HepG2 (cell line): Measurements from ENCODE around the gene HNRNPF. TPM values are rescaled to one million over a fixed set of nuclear protein-coding genes. Genes with fewer than 3 reads are reported as not detected.

Source experiments
- ATRX ChIP-seq: sonication (generic); formaldehyde crosslinking; IDR thresholded peaks from 2 replicates; pipeline ENCODE4 v1.4.0; 2020; ENCODE audit warnings: missing genetic modification reagents, borderline replicate concordance
- CBFB ChIP-seq: sonication (generic); formaldehyde crosslinking; IDR thresholded peaks from 2 replicates; pipeline ENCODE4 v1.4.0; 2020; ENCODE audit warnings: missing genetic modification reagents
- CEBPZ ChIP-seq: IDR thresholded peaks from 2 replicates; pipeline ENCODE4 v1.6.1; 2012; ENCODE audit warnings: low read length, improper control_type of control experiment
- FOXO1 ChIP-seq: sonication (generic); formaldehyde crosslinking; IDR thresholded peaks from 2 replicates; pipeline ENCODE4 v1.4.0; 2020; ENCODE audit warnings: missing genetic modification reagents
- HHEX ChIP-seq: IDR thresholded peaks from 2 replicates; pipeline ENCODE4 v1.6.1; 2016; ENCODE audit warnings: control low read depth
- HIVEP1 ChIP-seq: sonication (generic); formaldehyde crosslinking; IDR thresholded peaks from 2 replicates; pipeline ENCODE4 v1.4.0; 2020; ENCODE audit warnings: mild to moderate bottlenecking, missing genetic modification reagents
- MAFK ChIP-seq, 2 experiments: IDR thresholded peaks in 1 of 2; conservative IDR thresholded peaks in 1 of 2; 2 replicates each; pipeline ENCODE4 v1.6.1; 2011; ENCODE audit warnings: improper control_type of control experiment in 2 of 2, low read length in 2 of 2
- MIXL1 ChIP-seq: IDR thresholded peaks from 2 replicates; pipeline ENCODE4 v1.6.1; 2016
- NFAT5 ChIP-seq: sonication (generic); formaldehyde crosslinking; IDR thresholded peaks from 2 replicates; pipeline ENCODE4 v1.4.0; 2020; ENCODE audit warnings: missing genetic modification reagents
- NFKBIZ ChIP-seq: IDR thresholded peaks from 2 replicates; pipeline ENCODE4 v1.6.1; 2018; ENCODE audit warnings: missing genetic modification reagents, missing compliant biosample characterization
- ZBTB42 ChIP-seq: sonication (generic); formaldehyde crosslinking; IDR thresholded peaks from 2 replicates; pipeline ENCODE4 v1.5.0; 2020; ENCODE audit warnings: mild to moderate bottlenecking, missing genetic modification reagents
- ZBTB44 ChIP-seq: sonication (generic); formaldehyde crosslinking; IDR thresholded peaks from 2 replicates; pipeline ENCODE4 v1.4.0; 2020; ENCODE audit warnings: missing genetic modification reagents
- ZBTB7B ChIP-seq: sonication (generic); formaldehyde crosslinking; IDR thresholded peaks from 2 replicates; pipeline ENCODE4 v1.4.0; 2020; ENCODE audit warnings: missing genetic modification reagents
- ZNF121 ChIP-seq: sonication (generic); formaldehyde crosslinking; IDR thresholded peaks from 2 replicates; pipeline ENCODE4 v1.5.0; 2020; ENCODE audit warnings: mild to moderate bottlenecking, missing genetic modification reagents
- ZNF468 ChIP-seq: sonication (generic); formaldehyde crosslinking; IDR thresholded peaks from 2 replicates; pipeline ENCODE4 v1.8.0; 2022; ENCODE audit warnings: mild to moderate bottlenecking, moderate library complexity, missing genetic modification reagents
- ZNF501 ChIP-seq: sonication (generic); formaldehyde crosslinking; IDR thresholded peaks from 2 replicates; pipeline ENCODE4 v1.5.1; 2020; ENCODE audit warnings: mild to moderate bottlenecking, moderate library complexity, missing genetic modification reagents
- ZNF563 ChIP-seq: sonication (generic); formaldehyde crosslinking; IDR thresholded peaks from 2 replicates; pipeline ENCODE4 v1.8.0; 2022; ENCODE audit warnings: mild to moderate bottlenecking, moderate library complexity, missing genetic modification reagents
- ZSCAN12 ChIP-seq: sonication (generic); formaldehyde crosslinking; IDR thresholded peaks from 2 replicates; pipeline ENCODE4 v1.9.0; 2021; ENCODE audit warnings: mild to moderate bottlenecking, missing genetic modification reagents
- ZSCAN21 ChIP-seq: sonication (generic); formaldehyde crosslinking; IDR thresholded peaks from 2 replicates; pipeline ENCODE4 v1.8.0; 2022; ENCODE audit warnings: mild to moderate bottlenecking, missing genetic modification reagents, moderate library complexity, borderline replicate concordance
- polyA plus RNA-seq, 8 experiments: library from polyadenylated mRNA; depleted of rRNA in 3 of 8; stranded (reverse) in 7 of 8; unstranded in 1 of 8; fragments of >200 nt; fragmentation: Illumina TruSeq in 4 of 8; extraction: Trizol in 4 of 8; gene quantifications; 2 replicates each; pipeline versions ENCODE4 v1.2.1 to v1.2.3, GENCODE V29; 2011 to 2016; ENCODE audit warnings: low read depth in 4 of 8, missing spikeins in 1 of 8, mixed read lengths in 1 of 8; ENCODE audit not compliant: insufficient read depth in 1 of 8
- total RNA-seq, 5 experiments: library from RNA; depleted of rRNA; stranded (reverse); fragments of >200 nt; fragmentation: Illumina TruSeq; extraction: Trizol; gene quantifications; 2 replicates each; pipeline ENCODE4 v1.2.3, GENCODE V29; 2016; ENCODE audit warnings: low read depth in 1 of 5

The HNRNPF gene
- total and polyA plus RNA-seq, 2 of the 13 experiments (the other 11 are each of a cell fraction or from before 2014, with no cell fraction given), result 166 to 308 TPM

- TF ChIP-seq ATRX (CRISPR knock-in tag) (no peak), CBFB (no peak), ZSCAN21 (CRISPR knock-in tag) (no peak), ZBTB7B (CRISPR knock-in tag) (no peak), MIXL1 (no peak), ZNF501 (CRISPR knock-in tag) (0 out of 2 replicates have a peak, but pooled peaks have one; percentile 19), HHEX (CRISPR knock-in tag) (no peak), ZSCAN12 (CRISPR knock-in tag) (no peak), ZBTB44 (CRISPR knock-in tag) (no peak), ZNF563 (no peak), MAFK (conservative IDR thresholded peaks at IDR 0.05 in 1 of 2, IDR thresholded peaks at IDR 0.05 in 1 of 2; ENCODE audit: low read length in 2 of 2) (no peak), HIVEP1 (CRISPR knock-in tag) (no peak), NFAT5 (CRISPR knock-in tag) (no peak), NFKBIZ (CRISPR knock-in tag) (no peak), ZBTB42 (CRISPR knock-in tag) (no peak), FOXO1 (CRISPR knock-in tag) (0 out of 2 replicates have a peak, but pooled peaks have one; percentile 22), CEBPZ (no peak), ZNF121 (CRISPR knock-in tag) (peak; percentile 86), ZNF468 (CRISPR knock-in tag) (no peak)
- TF ChIP-seq, all 625 proteins: peak for 32
Measured at GRCh38 chr10:43384252-43385221, 24.4 kb downstream of the HNRNPF start (continued).
